Kidney capillary endothelial cell (primary cell): ENCODE results near the gene FAM83E.
"Not testable (repeated sequence)": the region's sequence is repeated elsewhere in the genome, so short reads cannot be mapped to it uniquely, and the experiment has no call there.

ENCODE experiments used
- DNase-seq: peaks from one replicate; pipeline ENCODE4 v3.0.0-alpha.2; 2018; ENCODE audit warnings: low spot score

Gene FAM83E

GRCh38 chr19:48614436-48615230 is at the start of gene FAM83E:
Gene FAM83E, minus strand, starts transcription at chr19:48615076. Its CDS starts 1,704 bp downstream, at chr19:48613372.
- DNase-seq, result no peak

DNA sequence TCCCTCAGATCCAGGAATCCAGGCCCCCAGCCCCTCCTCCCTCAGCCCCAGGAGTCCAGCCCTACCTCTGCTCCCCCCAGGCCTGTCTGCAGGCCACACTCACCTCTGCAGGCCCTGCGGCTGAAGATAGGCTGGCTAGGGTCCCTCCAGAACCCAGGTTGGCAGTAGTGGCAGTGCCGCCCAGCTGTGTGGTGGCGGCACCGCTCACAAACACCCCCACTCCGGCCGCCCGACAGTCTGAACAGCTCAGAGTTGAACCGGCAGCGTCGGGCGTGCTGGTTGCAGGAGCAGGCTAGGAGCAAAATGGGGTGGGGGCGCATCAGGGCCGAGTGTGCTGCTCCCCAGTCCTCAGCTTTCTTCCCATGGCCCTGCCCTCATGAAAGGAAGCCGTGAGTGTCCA is 49.6 kb upstream of the FAM83E start:
- no peak for DNase-seq

DNA sequence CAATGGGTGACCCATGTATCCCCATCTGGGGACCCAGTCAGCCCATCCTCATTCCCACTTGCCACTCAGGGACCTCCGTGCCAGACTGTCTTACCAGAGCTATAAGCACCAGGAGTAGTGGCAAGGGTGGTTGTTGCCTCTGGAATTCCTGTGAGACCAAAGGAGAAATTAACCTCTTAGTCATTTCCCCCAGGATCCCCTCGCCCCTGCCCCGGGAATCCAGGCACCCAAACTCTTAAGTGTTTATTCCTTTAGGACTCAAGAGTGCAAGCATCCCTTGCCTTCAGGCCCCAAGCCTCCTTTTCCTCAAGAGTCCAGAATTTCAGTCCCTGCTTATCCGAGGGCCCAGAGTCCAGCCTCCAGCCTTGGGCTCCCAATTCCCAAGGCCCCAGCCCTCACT is 48.8 kb upstream of the FAM83E start:
- no peak for DNase-seq

DNA sequence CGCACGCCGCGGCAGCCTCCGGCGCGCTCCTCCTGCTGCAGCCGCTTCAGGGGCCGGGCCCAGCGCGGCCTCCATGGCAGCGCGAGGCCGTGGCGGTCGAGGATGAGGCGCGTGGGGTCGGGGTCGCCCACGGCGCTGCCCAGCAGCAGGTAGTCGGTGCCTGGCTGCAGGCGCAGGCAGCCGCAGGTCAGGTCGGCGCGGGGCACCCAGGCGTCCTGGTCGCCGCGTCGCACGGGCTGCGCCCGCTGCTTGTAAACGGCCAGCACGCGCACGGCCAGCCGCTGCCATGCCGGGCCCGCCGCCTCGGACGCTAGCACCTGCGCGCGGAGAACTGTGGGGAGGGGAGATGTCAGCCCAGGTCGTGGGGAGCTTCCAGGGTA is 46.8 kb upstream of the FAM83E start:
- DNase-seq, result no peak

GRCh38 chr19:48660852-48661710 is 46.2 kb upstream of the FAM83E start:
- DNase-seq, result peak; percentile 84

DNA sequence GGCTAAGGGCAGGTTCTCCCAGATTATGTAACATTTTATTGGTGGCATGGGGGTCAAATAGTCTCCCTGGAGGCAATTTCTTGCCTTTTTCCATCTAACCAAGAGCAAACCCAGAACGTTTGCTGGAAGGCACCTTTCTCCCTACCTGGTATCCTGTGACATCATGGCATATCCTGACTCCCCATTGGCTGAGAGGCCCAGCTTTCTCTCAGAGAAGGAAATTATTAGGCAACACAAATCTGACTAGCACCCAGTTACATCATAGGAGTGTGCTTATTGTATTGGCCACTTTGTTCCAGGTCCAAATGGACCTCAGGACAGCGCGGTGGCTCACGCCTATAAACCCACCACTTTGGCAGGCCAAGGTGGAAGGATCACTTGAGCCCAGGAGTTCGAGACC is 44.9 kb upstream of the FAM83E start:
- no peak for DNase-seq

DNA sequence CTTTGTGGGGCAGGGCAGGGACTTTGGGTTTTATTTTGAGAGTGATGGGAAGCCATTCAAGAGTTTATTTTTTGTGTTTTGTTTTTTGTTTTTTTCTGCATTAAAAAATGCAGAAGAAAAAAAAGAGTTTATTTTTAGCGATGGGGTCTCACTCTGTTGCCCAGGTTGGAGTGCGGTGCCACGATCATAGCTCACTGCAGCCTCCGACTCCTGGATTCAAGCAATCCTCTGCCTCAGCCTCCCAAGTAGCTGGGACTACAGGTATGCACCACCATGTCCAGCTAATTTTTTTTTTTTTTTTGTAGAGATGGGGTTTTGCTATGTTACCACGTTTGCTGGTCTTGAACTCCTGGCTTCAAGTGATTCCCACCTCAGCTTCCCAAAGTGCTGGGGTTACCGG is 43.6 kb upstream of the FAM83E start:
- no peak for DNase-seq

DNA sequence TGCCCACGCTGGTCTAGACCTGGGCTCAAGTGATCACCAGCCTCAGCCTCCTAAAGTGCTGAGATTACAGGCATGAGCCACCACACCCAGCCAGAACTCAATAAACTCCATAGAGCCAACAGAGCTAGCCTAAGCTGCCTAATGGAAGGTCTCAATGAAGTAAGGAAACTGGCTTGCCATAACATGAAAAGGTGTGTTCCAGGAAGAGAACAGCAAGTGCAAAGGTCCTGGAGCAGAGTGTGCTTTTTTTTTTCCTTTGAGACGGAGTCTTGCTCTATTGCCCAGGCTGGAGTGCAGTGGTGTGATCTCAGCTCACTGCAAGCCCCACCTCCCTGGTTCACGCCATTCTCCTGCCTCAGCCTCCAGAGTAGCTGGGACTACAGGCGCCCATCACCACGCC is 43.0 kb upstream of the FAM83E start:
- DNase-seq, result not testable (repeated sequence)

GRCh38 chr19:48656840-48657474 is 42.1 kb upstream of the FAM83E start:
- no peak for DNase-seq

- no peak for DNase-seq
Observed at GRCh38 chr19:48654299-48655059, 39.6 kb upstream of the FAM83E start.

- no peak for DNase-seq
Observed at GRCh38 chr19:48651683-48652048, 36.8 kb upstream of the FAM83E start.

DNA sequence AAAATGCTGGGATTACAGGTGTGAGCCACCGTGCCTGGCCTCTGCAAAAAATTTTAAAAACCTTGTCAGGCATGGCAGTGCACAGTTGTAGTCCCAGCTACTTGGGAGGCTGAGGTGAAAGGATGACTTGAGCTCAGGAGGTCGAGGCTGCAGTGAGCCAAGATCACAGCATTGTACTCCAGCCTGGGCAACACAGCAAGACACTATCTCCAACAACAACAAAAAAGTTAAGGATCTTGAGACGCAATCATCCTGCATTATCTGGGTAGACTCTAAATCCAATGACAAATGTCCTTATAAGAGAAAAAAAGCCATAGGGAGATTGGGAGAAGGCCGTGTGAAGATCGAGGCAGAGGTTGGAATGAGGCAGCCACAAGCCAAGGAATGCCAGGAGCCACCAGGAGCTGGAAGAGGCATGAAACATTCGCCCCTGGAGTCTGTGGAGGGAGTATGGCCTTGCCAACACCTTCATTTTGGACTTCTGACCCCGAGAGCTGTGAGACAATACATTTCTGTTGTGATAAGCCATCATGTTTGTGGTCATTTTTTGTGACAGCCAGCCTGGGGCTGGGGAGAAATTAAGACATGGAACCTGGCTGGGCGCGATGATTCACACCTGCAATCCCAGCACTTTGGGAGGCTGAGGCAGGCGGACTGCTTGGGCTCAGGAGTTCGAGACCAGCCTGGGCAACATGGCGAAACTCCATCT is 36.3 kb upstream of the FAM83E start:
- DNase-seq, result no peak

- no peak for DNase-seq
Observed at GRCh38 chr19:48648134-48648533, 33.3 kb upstream of the FAM83E start.

GRCh38 chr19:48646722-48647216 is 31.9 kb upstream of the FAM83E start:
- no peak for DNase-seq

GRCh38 chr19:48646001-48646721 is 31.3 kb upstream of the FAM83E start, which contains the start of gene CA11:
Gene CA11, minus strand, starts transcription at chr19:48646187. Its CDS starts 555 bp downstream, at chr19:48645632.
- DNase-seq, result peak; percentile 76

GRCh38 chr19:48645620-48646000 is 30.7 kb upstream of the FAM83E start:
- no peak for DNase-seq

DNA sequence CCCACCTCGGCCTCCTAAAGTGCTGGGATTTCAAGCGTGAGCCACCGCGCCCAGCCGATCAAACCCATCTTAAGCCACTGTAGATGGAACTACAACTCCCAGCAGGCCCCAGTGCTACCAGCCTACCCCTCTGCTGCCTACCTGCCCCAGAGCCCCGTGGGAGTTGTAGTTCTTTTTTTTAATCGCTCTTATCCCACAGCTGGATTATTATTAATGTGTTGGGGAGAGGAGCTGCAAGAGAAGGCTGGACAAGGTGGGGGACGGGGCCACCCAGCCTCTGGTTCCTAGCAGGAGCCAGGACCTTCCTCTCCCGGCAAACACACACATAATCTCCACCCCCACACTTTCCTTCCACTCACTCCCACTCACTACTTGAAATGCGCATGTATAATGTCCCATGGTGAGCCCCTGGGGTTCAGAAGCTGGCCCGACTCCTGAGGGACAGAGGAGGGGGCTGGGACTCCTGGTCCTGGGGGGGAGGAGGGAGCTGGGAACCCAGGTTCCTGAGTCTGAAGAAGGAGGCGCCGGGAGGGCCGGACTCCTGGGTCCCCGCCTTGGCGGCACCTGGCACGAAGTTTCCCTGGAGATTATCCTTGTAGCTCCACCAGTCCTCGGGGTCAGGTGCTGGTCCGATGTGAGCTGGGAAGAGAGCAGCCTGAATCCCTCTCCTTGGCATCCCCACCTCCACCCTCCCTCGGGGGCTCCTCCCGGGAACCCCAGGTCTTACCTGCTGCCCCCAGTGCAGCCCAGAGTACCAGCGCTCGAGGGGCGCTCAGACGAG is 30.2 kb upstream of the FAM83E start:
- DNase-seq, result peak; percentile 76

GRCh38 chr19:48644355-48644754 is 29.5 kb upstream of the FAM83E start:
- DNase-seq, result no peak

DNA sequence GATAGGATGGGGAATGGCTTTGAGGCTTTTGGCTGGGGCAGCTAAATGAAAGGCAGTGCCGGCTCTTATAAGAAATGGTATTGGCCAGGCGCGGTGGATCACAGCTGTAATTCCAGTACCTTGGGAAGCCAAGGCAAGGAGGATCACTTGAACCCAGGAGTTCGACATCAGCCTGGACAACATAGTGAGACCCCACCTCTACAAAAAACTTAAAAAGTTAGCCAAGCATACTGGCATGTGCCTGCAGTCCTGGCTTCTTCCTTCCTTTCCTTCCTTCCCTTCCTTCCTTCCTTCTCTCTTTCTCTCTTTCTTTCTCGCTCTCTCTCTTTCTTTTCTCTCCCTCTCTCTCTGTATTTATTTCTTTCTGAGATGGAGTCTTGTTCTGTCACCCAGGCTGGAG is 28.0 kb upstream of the FAM83E start:
- DNase-seq, result no peak

GRCh38 chr19:48641850-48642249 is 27.0 kb upstream of the FAM83E start:
- no peak for DNase-seq
